ENCODE measurements around the gene PTH1R.

The PTH1R gene

DNA sequence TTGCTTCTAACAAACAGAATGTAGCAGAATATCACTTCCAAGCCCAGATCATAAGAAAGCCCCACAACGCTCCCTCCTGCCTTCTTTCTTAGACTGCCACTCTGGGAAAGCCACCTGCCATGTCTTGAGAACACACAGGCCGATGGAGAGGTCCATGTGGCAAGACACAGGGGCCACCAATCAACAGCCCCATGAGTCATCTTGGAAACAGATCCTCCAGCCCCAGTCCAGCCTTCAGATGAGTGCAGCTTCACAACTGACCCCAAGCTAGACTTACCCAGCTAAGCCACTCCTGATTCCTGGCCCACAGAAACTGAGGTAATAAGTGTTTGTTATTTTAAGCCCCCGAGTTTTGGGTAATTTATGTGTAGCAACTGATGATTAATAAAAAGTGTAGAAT is 39.7 kb downstream of the PTH1R start:
- DNase-seq = no peak

DNA sequence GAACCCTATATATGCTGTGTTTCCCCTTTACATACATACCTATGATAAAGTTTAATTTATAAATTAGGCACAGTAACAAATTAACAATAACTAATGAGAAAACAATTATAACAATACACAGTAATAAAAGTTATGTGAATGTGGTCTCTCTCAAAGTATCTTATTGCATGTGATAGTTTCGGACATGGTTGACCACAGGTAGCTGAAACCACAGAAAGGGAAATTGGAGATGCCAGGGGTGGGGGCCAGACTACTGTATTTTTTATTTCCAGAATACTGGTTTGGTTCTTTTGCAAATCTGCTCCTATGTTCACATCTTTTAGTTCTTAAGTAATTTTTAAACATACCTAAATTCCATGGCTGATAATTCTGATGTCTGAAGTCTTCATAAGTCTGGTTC is 40.7 kb downstream of the PTH1R start:
- DNase-seq = no peak

DNA sequence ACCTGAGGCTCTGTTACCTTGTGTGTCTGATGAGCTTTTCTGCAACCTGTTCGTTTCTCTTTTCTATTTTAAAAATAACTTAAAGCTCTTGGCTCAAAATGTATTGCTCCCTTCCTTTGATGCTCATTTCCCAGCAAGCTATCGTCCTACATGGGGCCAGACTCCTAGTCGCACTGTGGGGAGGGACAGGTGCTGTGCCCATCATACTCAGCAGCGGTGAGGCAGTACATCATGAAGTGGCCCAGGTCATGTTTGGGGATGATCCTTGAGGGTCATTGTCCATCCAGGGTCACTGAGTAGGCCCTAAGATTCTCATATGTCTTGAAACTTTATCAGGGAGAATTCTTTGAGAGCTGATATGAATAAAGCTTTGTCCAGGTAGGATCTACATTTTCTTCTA is 41.1 kb downstream of the PTH1R start:
- DNase-seq = no peak

DNA sequence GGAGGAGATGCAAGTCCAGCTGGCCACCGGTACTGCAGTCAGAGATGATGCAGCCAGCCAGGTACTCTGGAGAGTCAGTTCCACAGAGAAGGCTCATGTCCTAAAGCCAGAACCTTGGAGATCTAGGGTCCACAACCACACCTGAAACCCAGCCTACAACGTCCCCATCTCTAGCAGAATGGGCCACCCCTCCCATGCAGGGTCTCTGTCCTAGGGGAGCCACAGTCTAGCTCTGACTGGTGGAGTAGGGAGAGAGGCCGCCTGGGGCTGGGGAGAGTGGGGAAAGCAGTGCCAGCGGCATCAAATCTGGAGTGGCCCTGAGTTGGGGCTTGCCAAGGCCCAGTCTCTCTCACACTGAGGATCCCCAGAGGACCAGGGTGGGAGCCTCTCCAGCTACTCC is 43.5 kb downstream of the PTH1R start:
- no peak for DNase-seq

DNA sequence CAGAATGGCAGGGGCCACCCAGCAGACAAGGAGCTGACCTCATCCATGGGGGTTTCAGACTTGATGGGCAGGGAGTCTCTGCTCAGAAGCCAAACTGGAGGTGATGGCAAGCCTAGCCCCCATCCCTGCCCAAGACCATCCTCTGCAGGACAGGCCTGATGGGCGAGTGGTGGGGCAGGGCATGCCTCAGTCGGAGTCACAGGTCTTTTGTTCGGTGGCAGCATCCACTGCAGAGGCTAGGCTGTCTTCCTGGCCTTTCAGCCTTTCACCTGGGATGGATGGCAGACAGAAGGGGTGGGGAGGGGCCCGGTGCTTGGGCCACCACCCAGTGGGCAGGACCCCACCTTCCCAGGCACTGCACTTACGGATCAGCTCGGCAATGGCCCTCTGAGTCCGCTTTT is 44.4 kb downstream of the PTH1R start:
- no peak for DNase-seq

DNA sequence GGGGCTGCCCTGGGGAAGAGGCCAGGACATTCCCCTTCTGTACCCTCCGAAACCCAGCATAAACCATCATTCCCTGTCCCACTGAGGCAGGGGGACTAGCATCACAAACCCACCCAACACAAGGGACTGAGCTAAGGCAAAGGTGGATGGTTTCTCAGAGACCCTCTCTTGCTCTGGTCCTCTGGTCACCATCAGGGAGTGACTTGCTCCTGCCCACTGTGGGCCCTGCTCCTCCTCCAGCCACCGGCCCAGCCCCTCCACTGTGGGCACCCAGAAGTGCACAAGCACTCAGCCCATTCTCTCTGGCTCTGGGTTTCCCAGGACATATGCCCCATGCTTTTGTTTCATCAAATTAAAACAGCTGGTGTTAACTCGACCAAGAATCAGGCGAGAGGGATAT is 44.9 kb downstream of the PTH1R start:
- no peak for DNase-seq

DNA sequence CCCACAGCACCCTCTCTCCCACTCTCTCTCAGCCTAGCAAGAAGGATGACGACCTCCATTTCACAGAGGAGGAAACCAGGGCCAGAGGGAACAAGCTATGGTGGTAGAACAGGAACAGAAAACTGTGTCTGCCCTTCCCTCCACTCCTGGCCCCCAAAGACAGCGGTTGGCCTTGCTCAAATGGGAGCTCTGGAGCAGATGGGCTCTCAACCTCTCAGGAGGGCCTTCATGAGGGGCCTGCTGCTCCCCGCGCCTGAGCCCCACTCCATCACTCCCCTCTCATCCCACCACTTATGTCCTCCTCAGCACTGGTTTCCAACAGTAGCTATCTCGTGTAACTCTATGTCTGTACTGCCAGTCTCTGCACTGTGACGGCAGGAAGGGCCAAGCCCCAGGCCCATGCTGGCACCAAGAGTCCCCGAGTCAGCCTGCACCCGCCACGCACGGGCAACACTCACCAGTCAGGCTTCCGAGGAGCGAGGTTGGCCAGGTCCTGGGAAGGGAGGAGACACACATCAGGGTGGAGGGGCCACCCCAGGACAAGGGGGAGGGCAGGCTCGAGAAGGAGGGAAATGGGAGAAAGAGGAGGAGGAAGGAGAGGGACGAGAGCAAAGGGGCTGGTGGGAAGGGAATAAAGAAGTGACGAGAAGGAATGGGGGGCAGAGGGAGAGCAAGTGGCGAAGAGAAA is 45.5 kb downstream of the PTH1R start:
- no peak for DNase-seq

DNA sequence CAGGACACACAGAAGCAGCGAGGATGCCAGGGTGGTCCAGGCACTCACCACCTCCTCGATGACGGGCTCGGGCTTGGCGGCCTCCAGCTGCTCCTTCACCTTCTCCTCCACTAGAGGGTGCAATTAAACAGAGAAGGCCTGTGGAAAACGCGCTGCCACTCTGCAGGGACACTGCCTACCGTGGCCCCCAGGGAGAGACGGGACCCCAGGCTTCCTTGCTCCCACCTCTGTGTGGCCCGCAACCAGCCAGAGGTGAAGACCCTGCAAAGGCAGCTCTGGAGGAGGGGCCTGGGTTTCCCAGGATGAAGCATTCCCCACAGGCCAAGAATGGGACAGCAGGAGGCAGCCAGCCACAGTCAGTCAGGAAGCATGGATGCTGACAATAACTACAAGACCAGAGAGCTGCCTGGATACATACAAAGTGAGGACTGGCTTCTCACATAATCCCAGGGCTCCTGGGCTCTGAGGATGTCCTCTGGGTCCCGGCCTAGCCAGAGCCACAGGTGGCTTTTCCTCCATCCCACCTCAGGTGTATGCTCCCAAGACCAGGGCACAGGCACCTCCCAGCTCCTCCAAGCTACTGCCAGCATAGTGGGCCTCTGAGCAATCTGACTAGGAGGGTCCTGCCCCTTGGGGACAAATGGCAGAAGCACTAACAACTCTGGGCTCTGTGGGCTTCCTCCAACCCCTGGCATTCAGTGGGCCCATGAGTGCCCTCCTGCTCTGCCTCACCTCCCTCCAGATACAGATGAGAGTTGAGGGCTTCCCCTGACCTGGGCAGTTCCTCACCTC is 46.2 kb downstream of the PTH1R start:
- DNase-seq = no peak

DNA sequence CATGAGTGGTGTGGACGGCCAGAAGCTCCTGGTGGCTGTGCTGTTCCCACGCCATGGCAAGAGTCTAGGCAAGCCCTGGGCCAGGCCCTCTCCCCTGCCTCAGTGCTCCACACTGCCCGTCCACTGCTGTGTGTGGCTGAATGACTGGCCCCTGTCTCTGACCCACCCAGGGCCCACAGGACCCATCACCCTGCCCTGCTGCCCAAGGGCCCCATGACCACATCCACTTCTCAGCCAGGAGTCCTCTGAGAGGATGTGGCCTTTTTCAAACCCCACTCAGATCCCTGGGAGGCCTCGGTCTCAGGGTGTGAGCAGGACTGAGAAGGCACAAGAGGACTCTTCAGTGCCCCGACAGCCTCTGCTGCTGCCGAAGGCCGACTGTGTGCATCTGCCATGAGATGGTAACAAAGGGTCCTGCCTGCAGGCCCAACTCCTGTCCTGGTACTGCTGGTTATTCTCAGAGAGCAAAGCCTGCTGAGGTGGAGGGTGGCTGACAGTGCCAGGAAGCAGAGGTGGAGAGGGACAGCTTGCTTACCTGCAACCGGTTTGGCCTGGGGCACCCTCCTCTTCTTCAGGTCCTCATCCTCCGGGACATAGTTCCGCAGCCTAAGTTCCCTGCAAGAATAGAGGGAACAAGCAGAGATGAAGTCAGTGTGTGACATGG is 47.5 kb downstream of the PTH1R start:
- no peak for DNase-seq

DNA sequence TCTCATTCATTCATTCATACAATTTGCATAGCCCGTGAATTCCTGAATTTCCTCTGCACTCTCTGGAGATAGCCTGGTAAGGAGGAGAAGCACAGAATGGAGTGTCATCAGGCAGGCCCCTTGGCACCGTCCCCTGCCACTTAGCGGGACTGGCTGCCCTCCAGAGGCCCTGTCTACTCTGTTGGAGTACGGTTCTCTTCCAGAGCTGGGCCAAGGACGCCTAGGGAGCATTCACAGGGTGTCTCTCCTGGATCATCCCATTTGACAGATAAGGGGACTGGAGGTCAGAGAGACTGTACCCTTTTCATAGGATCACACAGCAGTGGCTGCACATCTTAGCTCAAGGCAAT is 48.0 kb downstream of the PTH1R start:
- DNase-seq = no peak

DNA sequence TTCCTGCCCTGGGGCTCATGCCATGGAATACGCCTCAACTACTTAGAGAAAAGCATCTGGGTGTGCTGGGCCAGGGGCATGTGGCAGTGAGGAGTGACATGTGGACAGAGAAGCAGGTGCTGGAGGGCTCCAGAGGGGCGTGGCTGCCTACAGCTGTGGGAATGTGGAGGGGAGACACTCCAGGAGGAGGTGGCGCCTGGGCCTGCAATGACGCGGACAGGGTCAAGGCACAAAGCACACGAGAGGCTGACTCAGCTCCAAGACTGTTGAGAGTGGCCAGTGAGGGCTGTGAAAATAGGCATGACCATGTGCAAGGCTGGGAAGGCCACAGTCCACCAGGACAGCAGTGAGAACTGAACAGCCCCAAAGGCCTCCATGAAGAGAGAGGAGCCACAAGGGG is 48.5 kb downstream of the PTH1R start:
- DNase-seq = no peak

DNA sequence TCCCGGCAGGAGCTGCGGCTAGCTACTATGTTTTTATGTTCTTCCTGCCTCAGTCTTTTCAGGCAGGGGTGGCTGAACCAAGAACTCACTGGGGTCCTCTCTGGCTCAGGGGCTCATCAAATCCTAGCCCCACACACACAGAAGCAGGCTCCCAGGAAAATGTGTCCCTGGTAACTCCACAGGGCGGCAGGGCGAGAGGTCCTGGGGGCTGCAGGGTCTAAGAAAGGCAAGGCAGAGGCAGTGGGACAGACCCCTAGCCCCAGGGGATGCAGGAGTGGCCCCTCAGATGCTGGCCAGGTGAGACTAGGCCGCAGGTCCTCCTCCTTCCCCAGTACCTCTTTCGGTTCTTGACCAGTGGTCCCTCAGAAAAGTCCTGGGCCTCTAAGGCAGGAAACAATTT is 48.9 kb downstream of the PTH1R start:
- no peak for DNase-seq

DNA sequence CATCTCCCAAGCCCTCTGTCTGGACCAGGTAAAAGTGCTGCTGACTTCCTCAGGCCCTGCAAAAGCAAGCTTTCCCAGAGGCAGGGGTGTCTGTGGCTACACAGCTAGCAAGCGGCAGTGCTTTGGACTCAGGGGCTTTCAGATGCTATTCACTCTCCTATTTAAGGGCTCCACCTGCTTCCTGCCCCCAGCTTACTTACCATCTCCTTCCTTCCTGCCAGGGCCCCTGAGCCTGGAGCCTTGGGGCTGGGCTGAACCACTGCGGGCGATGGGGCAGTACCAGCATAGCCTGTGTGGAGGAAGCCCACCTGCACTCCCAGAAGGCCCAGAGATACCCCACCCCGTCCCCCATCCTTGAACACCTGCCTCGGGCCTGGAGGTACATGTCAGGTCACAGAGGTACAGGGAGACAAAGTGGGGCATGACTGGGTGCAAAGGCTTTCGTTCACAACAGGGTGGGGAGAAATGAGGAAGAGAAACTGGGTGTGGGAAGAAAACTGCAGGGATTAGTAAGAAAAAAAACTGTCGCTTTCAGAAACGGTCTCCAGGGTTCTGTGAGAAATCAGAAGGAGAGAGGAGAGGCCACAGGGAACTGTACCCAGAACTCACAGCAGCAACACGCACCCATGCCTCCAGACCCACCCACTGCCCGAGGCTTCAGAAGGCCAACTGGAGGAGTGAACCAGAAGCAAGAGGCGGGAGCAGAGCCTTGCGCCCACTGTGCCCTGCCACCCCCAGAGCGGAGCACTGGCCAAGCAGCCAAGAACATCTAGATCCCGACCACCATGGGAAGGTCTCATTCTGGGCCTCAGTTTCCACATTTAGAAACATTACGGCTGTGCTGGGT is 49.6 kb downstream of the PTH1R start:
- no peak for DNase-seq

DNA sequence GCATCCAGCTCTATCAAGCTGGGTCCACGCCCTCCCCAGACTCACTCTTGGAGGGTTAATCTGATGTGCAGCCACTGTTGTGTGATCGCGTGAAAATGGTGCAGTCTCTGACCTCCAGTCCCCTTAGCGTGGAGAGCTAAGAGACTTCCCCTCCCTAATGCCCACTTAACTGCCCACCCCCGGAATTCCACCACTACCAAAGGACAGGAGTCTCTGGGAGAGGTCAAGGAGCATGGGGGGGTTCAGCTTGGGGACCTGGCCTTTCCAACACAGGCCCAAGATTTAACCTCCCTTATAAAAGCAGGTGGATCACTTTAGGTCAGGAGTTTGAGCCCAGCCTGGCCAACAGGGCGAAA is 50.2 kb downstream of the PTH1R start:
- no peak for DNase-seq

DNA sequence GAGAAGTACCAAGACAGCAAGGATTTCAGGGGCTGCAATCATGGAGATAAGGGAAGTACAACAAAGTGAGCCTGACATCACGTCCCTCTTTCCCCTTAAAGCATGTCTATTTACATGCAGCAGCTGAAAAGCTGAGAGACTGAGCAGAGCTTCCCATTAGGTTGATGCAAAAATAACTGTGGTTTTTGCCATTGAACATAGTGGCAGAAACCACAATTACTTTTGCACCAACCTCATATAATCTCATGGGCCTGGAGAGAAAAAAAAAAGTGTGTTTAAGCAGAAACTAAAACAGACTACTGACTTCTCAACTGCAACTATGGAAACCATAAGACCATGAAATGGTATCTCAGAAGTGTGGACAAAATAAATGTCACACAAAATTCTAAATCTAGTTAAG is 50.8 kb downstream of the PTH1R start:
- no peak for DNase-seq

DNA sequence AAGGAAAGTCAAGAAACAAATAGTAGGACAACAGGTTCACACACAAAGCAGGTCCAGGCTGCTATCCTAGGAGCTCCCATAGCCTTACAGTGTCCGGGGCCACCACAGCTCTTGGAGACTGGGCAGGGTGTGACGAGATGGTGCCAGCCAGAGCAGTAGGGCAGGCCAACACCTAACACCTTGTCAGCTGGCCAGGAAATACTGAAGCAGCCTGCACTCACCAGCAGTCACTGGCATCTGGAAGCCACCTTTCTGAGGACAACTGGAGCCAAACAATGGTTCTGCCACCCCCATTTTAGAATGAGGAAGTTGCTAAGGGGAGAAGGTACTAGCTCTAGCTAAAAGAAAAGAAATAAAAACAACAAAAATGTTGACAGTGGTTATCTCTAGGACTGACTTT is 51.8 kb downstream of the PTH1R start:
- no peak for DNase-seq

DNA sequence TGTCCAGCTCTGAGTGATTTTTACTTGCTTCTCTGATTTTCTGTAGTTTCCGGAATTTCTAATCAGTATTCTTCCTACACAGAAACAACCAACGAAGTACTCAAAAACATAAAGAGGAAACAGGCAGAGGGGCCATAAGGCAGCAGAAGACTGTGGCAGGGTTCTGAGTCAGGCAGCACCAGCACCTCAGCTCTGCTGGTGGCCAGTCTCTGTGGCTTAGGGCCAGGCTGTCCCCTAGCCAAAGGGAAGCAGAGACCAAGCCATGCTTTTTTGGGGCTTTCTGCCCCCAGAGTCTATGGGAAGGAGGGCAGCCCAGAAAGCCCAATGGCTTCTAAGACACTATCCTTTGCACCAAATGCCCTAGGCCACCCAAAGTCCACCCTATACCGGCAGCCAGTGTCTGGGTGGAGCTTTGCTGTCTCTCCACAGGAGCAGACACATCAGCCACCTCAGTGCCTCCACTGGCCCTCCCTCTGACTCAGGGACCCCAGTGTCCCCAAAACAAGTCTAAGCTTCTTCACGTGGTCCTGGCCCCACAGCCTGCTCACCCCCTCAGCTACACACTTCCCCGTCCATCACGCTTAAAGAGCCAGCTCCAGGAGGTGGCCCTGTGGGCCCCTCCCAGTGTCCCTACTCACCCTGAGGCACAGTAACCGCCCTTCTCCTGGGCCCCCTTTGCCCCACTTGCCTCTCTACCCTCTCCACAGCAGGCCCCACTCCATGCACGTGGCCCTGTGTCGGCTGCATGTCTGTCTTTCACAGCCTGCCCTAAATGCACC is 52.8 kb downstream of the PTH1R start:
- no peak for DNase-seq

DNA sequence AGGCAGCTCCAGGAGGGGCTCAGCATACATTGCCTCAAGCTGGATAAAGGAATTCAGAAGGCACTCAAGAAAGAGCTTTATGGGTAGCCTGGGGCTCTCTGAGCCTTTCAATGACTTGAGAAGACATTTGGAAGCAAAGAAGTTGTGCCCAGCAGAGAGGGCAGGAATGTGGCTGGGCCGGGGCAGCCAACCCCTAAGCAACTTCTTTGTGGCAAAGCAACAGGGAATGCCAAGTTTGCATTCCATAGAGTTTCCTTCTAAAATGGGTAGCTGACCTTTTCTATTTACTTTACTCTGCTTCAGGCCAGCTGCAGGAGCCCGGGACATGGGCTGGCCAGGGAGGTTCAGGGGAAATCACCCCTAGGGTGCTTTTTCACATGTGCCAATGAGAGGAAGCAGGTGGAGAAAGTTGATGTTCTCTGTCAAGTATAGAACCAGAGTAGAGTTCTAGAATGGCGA is 53.5 kb downstream of the PTH1R start:
- no peak for DNase-seq

DNA sequence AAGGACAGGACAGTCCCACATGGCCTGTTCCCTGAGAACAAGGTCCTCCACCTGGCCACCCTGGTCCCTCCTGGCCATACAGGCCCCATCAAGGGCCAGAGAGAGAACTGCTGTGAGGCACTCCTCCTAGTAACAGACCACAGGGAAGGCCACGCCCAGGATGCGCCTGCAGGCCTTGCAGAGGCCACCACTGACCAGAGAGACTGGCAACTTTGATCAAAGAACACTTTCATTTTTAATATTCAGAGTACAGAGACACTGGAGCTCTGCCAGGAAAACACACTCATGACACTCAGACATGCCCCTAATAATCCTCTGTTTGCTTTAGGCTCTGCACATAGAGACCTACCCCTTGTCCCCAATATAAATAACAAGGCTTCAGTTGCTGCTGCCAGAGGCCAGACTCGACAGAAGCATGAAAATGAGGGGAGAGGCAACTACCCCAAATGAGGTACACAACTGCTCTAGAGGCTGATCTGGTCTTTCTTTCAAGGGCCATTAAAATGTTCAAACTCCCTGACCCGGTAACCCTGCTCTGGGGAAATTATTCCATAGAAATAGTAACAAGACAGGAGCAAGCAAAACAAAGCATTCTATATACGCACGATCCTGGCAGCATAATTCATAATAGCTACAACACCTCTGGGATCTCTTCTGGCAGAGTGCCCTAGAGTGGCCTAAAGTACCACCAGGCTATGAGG is 54.3 kb downstream of the PTH1R start:
- no peak for DNase-seq

DNA sequence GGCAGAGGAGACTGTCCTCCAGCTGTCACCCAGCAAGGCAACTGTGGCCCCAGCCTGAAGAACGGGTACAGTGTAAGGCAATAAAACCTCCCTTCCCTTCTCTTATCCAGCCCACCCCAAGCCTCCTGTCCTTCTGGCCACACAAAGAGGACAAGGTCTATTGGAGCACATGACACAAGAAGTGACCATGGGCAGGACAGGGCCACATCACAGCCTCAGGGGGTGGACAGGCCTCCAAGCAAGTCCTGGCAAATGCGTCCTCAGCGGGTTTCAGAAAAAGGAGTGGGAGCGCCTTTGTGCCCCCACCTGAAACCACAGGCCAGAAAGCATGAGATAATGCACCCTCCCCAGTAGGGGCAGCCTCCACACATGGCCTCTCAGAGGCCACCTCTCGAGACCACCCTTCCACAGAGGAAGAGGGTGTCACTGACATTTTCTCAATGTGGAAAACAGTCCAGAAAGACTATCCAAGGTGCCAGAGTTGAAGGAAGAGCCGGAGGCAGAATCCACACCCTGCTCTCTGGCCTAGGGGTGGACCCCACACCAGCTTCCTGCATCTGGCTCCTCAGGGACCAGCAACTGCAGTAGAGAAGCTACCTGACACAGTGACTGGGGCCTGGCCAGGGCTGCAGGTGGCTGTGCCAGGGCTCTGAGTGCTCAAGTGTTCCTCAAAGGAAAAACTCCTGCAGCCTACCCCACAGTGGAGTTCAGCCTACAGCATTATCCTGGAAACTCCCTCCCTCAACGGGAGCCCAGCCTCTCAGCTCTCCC is 55.1 kb downstream of the PTH1R start:
- no peak for DNase-seq

DNA sequence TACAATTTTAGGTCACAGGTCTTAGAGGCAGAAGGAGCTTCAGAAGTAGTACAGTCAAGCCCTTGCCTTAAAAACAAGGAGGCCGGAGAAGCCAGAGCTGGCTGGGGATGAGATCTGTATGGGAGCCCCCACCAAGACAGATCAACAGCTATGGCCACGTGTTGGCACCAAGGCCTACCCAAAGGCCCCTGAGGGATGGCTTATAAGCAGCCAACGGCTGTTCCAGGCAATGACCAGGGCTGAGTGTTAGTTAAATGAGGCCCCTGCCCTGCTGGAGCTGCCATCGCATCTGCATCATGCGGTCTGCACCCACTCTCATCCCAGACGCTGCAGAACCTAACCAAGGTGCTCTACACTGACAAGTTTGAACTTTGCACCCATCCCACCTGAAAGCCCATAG is 55.7 kb downstream of the PTH1R start:
- no peak for DNase-seq
